Stimulated activated CD8-positive, alpha-beta memory T cell treated with anti-CD3 and anti-CD28 coated beads, Interleukin-2, amount 100 ng/mL, for 1 hour (primary cell): ENCODE data around the gene FAM89B.
"Not testable (repeated sequence)": the region's sequence is repeated elsewhere in the genome, so short reads cannot be mapped to it uniquely, and the experiment has no call there.

ENCODE experiments used
- DNase-seq, 2 donors: peaks; one replicate each; pipeline ENCODE4 v3.0.0-alpha.2; 2020; ENCODE audit warnings: low read depth in 2 of 2

FAM89B gene

DNA sequence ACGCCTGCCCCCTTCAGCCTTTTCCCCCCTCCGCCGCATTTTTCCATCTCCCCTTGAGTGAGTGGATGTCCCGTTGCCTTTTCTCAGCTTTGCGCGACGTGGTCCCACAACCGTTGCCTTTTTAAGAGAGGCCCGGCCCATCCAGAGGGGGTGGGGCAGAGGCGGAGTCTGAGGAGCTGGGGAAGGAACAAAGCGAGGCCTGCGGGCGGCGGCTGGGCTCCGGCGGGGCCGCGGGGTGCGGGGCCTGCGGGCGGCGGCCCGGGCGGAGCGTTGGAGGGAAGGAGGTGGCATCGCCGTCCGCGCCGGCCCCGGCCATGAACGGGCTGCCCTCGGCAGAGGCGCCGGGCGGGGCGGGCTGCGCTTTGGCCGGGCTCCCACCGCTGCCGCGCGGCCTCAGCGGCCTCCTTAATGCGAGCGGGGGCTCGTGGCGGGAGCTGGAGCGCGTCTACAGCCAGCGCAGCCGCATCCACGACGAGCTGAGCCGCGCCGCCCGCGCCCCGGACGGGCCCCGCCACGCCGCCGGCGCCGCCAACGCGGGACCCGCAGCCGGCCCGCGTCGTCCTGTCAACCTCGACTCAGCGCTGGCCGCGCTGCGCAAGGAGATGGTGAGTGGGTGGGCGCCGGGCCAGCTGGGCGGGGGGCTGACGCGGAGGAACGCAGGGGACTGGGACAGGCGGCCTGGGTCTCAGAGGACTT lies at the start of gene FAM89B:
TSS of gene FAM89B (plus strand) at position 183 of the 696 bp plus-strand sequence. CDS start at position 315, 132 bp downstream.
- peak; percentile 73 to 77 for DNase-seq

DNA sequence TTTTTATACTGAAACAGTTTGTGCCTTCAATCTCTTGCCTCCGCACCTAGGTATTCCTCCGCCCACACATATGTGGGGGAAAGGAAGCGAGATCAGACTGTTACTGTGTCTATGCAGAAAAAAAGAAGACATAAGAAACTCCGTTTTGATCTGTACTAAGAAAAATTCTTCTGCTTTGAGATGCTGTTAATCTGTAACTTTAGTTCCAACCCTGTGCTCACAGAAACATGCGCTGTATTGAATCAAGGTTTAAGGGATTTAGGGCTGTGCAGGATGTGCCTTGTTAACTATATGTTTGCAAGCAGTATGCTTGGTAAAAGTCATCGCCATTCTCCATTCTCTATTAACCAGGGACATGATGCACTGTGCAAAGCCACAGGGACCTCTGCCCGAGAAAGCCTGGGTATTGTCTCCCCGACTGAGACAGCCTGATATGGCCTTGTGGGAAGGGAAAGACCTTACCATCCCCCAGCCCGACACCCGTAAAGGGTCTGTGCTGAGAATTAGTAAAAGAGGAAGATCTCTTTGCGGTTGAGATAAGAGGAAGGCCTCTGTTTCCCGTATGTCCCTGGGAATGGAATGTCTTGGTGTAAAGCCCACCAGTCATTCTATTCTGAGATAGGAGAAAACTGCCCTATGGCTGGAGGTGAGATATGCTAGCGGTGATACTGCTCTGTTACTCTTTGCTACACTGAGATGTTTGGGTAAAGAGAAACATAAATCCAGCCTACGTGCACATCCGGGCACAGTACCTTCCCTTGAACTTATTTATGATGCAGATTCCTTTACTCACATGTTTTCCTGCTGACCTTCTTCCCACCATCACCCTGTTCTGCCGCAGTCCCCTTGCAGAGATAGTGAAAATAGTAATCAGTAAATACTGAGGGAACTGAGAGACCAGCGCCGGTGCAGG lies 49.4 kb upstream of the FAM89B start:
- not testable (repeated sequence) for DNase-seq

DNA sequence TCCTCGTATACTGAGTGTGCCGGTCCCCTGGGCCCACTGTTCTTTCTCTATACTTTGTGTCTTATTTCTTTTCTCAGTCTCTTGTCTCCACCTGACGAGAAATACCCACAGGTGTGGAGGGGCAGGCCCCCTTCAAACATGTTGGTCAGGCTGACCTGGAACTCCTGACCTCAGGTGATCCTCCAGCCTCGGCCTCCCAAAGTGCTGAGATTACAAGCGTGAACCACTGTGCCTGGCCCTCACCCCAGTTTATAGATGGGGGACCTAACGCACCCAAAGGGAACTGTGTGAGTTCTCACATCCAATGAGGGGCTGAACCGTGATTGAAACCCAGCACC lies 48.7 kb upstream of the FAM89B start:
- not testable (repeated sequence) for DNase-seq

DNA sequence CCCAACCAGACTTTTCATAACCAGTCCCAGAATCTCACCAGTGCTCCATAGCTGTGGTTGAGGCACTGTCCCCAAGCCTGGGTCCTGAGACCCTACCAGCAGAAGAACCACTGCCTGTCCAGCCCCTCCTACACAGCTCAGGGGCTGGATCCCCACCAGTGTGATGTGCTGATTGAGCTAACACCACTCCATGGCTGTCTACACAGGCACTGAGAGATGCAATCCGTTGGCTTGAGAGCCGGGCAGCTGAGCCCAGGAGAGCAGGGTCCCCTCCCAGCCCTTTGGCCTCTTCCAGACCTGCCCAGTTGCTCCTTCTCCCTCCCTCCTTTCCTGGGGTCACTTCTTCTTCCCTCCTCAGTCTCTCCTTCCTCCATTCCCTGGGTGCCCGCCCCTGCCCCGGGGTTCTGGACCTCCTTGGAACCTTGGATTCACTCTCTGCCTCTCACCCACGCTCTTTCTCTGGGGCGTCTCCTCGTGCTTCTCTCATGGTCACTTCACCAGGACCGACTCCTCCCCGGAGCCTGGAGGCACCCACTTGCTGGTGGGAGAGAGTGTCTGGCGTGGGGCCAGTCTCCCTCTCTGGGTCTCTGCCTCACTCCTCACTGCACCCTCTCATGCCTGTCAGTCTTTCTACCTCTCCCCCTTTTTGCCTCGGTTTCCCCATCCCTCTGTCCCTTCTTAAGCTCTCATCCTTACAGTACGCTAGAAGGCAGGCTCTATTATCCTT lies 48.2 kb upstream of the FAM89B start:
- DNase-seq: no peak

DNA sequence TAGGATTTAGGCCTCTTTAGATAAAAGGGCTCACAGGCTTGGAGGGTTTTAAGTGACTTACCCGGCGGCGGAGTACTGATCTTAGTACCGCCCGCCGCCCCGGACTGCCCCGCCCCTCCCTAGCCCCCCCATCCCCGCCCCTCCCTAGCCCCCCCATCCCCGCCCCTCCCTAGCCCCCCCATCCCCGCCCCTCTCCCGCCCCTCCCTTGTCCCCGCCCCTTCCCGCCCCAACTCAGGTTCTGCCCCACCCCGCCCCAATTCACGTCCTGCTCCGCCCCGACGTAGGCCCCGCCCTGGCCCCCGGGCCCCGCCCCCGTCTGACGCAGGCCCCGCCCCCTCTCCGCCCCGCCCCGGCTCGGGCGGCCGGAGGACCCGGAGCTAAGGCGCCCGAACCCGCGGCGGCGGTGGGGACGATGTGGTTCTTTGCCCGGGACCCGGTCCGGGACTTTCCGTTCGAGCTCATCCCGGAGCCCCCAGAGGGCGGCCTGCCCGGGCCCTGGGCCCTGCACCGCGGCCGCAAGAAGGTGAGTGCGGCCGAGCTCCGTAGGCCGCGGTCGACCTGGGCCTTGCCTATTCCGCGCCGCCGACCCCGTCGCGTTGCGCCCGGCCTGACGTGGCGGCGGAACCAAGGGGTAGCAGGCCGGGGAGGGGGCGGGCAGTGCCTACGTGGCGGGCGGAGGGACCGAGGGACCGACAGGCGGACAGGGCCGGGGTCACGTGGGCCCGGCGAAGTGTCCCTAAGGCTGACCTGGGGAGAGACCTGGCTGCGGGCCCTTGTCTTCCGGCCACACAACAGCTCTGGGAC lies 47.4 kb upstream of the FAM89B start, which contains the start of gene SCYL1:
TSS of gene SCYL1 (plus strand) at position 343 of the 805 bp plus-strand sequence. CDS start at position 414, 71 bp downstream.
- DNase-seq: peak; percentile 75 to 77

DNA sequence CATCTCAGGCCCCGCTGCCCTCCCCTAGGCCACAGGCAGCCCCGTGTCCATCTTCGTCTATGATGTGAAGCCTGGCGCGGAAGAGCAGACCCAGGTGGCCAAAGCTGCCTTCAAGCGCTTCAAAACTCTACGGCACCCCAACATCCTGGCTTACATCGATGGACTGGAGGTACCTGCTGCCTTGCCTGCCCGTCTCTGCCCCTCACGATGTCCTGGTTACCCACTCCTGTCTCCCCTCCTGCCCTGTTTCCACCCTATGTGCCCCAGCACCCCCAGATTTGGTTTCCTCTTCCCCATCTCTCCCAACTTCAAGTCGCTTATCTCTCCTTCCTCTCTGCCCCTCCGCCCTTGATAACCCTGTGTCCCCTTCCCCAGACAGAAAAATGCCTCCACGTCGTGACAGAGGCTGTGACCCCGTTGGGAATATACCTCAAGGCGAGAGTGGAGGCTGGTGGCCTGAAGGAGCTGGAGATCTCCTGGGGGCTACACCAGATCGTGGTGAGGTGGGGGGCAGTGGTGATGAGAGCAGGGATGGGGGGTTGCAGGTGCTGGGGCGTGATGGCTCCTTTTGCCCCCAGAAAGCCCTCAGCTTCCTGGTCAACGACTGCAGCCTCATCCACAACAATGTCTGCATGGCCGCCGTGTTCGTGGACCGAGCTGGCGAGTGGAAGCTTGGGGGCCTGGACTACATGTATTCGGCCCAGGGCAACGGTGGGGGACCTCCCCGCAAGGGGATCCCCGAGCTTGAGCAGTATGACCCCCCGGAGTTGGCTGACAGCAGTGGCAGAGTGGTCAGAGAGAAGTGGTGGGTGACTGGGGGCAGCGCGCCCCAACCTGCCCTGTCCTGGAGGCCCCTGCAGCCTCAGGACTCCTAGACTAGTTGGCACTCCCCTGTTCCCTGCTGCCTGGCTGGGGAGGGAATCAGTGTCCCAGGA lies 46.5 kb upstream of the FAM89B start:
- DNase-seq: no peak

DNA sequence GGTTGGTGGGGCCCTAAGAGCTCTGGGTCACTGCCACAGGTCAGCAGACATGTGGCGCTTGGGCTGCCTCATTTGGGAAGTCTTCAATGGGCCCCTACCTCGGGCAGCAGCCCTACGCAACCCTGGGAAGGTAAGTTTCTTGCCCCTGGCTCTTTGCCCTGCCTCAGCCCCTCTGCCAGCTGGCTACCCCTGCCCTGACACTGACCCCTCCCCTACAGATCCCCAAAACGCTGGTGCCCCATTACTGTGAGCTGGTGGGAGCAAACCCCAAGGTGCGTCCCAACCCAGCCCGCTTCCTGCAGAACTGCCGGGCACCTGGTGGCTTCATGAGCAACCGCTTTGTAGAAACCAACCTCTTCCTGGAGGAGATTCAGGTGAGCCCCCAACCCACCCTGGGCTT lies 45.6 kb upstream of the FAM89B start:
- no peak for DNase-seq

DNA sequence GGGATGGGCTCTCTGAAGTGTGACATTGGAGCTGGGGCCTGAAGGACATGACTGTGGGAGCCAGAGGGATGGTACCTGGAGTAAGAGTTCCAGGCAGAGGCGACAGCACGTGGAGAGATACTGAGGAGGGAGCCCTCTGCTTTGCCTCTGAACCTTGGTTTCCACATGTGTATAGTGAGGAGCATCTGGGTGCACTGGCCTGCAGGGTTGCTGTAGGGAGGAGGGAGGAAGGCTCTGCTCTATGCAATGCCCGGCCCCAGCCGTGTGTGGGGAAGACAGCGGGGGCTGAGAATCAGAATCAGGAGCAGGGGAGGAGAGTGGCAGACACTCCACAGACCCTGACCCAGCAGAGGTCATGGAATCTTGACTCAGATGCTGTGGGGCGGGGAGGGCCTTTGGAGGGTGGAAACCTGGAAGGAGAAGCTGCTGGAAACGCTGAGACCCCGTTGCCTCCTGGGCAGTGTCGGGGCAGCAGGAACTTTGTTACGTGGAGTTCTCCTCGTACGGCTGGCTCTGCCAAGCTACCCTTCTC lies 43.5 kb upstream of the FAM89B start:
- DNase-seq: no peak

DNA sequence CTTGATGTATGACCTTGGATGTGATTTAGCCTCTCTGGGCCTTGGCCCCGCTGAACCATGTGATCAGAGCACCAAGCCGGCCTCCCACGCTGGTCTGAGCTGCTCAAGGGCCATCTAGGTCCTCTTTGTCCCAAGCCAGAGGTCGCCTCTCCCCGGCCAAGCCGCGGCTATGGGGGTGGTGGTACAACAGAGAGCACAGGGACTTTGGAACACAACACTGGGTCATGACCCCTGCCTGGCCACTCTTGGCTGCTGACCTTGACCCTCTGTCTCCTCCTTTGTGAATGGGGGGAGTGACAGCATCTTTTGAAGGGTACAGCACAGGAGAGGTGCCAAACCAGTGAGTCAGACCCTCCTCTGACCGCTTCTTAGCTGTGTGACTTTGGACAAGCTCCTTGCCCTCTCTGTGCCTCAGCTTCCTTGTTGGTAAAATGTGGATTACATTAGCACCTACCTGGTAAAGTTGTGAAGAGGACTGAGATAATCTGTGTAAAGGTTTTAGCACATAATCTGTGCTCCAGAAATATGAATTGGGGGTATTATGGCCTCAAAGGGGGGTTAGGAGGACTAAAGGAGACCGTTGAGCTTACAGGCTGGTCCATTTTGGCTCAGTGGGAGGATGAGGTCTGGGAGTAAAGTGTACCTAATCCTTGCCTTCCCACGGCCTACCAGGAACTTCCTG lies 42.7 kb upstream of the FAM89B start:
- DNase-seq: no peak

DNA sequence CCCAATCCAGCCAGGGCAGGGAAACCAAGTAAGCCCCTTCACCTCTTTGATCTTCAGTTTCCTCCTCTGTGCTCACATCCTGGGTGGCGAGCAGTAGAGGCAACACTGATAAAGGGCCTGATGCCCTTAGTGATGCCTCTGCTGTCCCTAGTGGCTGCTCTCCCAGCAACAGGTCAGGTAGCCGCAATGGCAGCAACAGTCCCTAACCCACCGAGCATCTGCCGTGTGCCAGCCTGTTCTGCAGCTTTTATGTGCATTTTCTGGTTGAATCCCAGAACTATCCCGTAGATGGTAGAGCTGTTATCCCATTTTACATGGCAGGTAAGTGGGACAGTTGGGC lies 42.2 kb upstream of the FAM89B start:
- DNase-seq: no peak

DNA sequence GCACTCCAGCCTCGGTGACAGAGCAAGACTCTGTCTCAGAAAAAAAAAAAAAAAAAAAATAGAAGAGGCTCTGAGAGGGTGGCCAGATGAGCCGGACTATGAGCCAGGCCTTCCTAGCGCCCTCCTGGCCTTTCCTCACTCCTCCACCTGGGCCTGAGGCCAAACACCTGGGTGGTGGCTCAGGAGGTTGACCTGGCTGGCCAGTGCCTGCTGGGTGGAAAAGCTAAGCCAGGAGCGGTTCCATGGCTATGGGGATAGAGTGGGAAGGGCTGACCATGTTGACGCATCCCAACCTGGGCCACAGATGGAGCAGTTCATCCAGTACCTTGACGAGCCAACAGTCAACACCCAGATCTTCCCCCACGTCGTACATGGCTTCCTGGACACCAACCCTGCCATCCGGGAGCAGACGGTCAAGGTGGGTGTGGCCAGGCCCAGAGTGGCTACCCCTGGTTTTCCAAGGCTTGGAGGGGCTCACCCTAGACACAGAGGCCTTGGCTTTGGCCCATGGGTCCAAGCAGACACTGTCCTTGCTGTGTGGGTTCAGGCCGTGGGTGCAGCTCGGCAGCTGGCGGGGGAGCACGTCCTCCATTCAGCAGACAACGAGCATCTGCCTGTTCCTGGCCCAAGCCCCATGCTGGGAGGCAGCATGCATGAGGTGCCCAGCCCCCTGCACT lies 39.8 kb upstream of the FAM89B start:
- DNase-seq: no peak

DNA sequence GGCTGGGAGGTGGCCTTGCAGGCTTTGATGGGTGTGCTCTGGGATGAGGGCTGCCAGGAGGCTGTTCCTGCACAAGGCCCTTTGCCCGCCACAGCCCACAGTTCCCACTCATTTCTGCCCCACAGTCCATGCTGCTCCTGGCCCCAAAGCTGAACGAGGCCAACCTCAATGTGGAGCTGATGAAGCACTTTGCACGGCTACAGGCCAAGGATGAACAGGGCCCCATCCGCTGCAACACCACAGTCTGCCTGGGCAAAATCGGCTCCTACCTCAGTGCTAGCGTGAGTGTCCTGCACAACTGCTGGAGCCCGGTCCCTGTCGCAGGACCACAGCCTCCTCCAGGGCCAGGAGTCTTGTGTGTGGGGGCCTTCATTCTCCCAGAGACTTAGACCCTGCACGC lies 37.2 kb upstream of the FAM89B start:
- DNase-seq: no peak

DNA sequence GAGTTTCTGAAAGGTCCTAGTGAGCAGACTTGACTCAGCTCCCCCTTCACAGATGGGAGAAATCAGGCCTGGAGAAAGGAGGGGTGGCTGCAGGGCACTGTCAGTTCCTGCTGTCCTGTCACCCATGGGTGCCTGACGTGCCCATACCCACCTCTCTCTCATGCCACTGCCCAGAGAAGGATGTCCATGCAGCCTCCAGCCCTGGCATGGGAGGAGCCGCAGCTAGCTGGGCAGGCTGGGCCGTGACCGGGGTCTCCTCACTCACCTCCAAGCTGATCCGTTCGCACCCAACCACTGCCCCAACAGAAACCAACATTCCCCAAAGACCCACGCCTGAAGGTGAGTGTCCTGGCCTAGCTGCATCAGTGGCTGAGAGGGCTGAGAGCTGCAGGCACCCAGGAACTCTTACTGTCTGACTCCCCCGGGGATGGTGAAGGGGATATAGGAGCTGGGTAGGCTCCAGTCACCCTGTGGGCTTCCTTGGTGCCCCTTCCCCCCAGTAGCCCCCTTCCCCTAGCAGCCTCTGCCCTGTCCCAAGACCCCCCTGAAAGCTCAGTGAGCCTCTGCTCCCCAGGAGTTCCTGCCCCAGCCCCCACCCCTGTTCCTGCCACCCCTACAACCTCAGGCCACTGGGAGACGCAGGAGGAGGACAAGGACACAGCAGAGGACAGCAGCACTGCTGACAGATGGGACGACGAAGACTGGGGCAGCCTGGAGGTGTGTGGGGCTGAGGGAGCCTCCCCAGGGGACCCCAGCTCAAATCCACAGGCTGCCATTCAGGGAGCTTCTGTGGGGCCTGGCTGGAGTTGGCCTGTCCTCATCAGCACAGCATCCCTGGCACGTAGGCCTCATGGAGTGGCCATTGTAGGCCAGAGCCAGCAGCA lies 35.7 kb upstream of the FAM89B start:
- DNase-seq: no peak

DNA sequence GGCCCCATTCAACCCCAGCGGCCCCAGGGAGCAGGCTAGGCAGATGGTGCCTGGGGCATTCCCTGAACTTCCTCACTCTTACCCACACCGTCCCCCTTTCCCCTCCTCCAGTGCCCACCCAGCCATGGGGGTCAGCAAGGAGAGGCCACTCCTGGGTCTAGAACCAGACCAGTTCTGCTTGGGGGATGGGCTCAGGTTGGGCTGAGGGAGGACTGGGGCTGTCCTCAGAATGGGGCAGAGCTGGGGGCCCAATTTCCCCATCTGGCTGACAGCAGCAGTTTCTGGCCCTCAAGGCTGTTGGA lies 35.1 kb upstream of the FAM89B start:
- no peak for DNase-seq

DNA sequence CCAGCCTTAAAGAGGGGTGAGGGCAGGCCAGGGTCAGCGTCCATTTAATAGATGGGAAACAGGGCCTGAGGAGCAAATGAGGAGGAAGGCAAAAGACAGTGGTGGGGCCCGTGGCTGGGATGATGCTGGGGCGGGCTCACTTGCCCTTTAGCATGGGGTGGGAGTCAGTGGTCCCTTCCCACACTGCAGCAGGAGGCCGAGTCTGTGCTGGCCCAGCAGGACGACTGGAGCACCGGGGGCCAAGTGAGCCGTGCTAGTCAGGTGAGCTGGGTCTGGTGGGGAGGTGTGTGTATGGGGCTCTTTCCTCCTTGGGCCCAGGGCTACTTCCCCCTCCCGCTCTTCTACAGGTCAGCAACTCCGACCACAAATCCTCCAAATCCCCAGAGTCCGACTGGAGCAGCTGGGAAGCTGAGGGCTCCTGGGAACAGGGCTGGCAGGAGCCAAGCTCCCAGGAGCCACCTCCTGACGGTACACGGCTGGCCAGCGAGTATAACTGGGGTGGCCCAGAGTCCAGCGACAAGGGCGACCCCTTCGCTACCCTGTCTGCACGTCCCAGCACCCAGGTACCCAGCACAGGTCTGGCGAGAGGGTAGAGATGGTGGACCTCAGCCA lies 34.6 kb upstream of the FAM89B start:
- no peak for DNase-seq

DNA sequence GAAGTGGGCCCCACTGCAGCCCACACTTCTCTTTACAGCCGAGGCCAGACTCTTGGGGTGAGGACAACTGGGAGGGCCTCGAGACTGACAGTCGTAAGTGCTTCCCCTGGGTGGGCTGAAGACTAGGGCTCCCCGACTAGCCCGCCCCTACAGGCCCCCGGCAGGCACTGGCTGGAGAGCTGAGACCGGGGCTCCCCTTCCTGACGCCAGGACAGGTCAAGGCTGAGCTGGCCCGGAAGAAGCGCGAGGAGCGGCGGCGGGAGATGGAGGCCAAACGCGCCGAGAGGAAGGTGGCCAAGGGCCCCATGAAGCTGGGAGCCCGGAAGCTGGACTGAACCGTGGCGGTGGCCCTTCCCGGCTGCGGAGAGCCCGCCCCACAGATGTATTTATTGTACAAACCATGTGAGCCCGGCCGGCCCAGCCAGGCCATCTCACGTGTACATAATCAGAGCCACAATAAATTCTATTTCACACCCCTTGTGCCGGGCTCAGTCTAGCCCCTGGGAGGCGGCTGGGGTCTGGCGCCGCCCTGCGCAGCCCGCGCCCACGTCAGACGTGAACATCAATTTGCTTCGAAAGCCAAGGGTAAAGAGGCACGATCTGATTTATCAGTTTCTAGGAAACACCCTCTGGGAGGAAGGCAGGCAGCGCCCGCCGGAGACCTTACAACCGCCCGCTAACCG lies 34.0 kb upstream of the FAM89B start:
- DNase-seq: no peak
